HL-60 (cell line): ENCODE measurements around the gene PCDHGA1.

Experiments
- DNase-seq, 2 experiments: peaks; one replicate each; pipeline ENCODE4 v3.0.0-alpha.2; 2010 to 2020; ENCODE audit warnings: low read depth in 1 of 2, low spot score in 1 of 2
- H3K27ac ChIP-seq: fragments of 250-450 bp; sonication (Bioruptor Pico); replicated peaks from 2 replicates; pipeline ENCODE4 v1.5.1; 2020; ENCODE audit warnings: mild to moderate bottlenecking, moderate library complexity
- H3K27me3 ChIP-seq: fragments of 250-450 bp; sonication (Bioruptor Pico); 2 replicates; pipeline ENCODE4 v1.5.1; 2021; ENCODE audit warnings: mild to moderate bottlenecking, moderate library complexity; ENCODE audit not compliant: insufficient read depth, poor library complexity, severe bottlenecking
- H3K4me3 ChIP-seq: replicated peaks from 2 replicates; pipeline ENCODE4 v1.5.1; 2011; ENCODE audit warnings: mild to moderate bottlenecking, control low read depth, low read length; ENCODE audit not compliant: insufficient read depth
- CTCF ChIP-seq: IDR thresholded peaks from one replicate; pipeline ENCODE4 v1.5.1; 2011; ENCODE audit warnings: low read length, control low read depth, inconsistent platforms; ENCODE audit not compliant: insufficient read depth
- GABPA ChIP-seq: IDR thresholded peaks from 2 replicates; pipeline ENCODE4 v1.6.1; 2012; ENCODE audit warnings: low read depth
- POLR2AphosphoS5 ChIP-seq: IDR thresholded peaks from 2 replicates; pipeline ENCODE4 v1.6.1; 2012; ENCODE audit warnings: low read depth
- SPI1 ChIP-seq: IDR thresholded peaks from 2 replicates; pipeline ENCODE4 v1.6.1; 2012; ENCODE audit warnings: low read depth, mild to moderate bottlenecking, borderline replicate concordance
- TF ChIP-seq, protein P1 (sequence below): IDR thresholded peaks from 2 replicates; pipeline ENCODE4 v1.6.1; 2012; ENCODE audit warnings: low read depth; ENCODE audit not compliant: insufficient replicate concordance

The PCDHGA1 gene

GRCh38 chr5:141355641-141356040 lies 25.3 kb downstream of the PCDHGA1 start:
- no peak for DNase-seq

DNA sequence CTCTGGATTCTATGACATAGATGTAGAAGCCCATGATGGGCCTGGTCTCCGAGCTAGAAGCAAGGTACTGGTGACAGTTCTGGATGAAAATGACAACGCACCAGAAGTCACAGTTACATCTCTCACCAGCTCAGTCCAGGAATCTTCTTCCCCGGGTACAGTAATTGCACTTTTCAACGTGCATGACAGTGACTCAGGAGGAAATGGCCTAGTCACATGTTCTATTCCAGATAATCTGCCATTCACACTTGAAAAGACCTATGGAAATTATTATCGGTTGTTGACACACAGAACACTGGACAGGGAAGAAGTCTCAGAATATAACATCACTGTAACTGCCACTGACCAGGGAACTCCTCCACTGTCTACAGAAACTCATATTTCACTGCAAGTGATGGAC lies 25.8 kb downstream of the PCDHGA1 start:
- DNase-seq = no peak
- Histone ChIP-seq H3K4me3 (no peak overlapping the region), H3K27me3 (no peaks in the 10 kb centered on the region), H3K27ac (no peak overlapping the region)
- TF ChIP-seq POLR2AphosphoS5 (no peak), SPI1 (no peak), CTCF (no peak)

More at GRCh38 chr5:141355641-141356040, 25.3 kb downstream of the PCDHGA1 start:
- TF ChIP-seq GABPA (no peak), CTCF (no peak), POLR2AphosphoS5 (no peak), SPI1 (no peak)
- TF ChIP-seq, protein P1, sequence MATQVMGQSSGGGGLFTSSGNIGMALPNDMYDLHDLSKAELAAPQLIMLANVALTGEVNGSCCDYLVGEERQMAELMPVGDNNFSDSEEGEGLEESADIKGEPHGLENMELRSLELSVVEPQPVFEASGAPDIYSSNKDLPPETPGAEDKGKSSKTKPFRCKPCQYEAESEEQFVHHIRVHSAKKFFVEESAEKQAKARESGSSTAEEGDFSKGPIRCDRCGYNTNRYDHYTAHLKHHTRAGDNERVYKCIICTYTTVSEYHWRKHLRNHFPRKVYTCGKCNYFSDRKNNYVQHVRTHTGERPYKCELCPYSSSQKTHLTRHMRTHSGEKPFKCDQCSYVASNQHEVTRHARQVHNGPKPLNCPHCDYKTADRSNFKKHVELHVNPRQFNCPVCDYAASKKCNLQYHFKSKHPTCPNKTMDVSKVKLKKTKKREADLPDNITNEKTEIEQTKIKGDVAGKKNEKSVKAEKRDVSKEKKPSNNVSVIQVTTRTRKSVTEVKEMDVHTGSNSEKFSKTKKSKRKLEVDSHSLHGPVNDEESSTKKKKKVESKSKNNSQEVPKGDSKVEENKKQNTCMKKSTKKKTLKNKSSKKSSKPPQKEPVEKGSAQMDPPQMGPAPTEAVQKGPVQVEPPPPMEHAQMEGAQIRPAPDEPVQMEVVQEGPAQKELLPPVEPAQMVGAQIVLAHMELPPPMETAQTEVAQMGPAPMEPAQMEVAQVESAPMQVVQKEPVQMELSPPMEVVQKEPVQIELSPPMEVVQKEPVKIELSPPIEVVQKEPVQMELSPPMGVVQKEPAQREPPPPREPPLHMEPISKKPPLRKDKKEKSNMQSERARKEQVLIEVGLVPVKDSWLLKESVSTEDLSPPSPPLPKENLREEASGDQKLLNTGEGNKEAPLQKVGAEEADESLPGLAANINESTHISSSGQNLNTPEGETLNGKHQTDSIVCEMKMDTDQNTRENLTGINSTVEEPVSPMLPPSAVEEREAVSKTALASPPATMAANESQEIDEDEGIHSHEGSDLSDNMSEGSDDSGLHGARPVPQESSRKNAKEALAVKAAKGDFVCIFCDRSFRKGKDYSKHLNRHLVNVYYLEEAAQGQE = no peak
- Histone ChIP-seq H3K27me3 (no peaks in the 10 kb centered on the region), H3K27ac (no peak overlapping the region), H3K4me3 (no peak overlapping the region)

DNA sequence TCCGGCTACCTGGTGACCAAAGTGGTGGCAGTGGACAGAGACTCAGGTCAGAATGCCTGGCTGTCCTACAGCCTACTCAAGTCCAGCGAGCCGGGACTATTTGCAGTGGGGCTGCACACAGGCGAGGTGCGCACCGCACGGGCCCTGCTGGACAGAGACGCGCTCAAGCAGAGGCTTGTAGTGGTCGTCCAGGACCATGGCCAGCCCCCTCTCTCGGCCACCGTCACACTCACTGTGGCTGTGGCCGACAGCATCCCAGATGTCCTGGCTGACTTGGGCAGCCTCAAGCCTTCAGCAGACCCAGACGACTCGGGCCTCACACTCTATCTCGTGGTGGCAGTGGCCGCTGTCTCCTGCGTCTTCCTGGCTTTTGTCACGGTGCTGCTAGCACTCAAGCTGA lies 26.6 kb downstream of the PCDHGA1 start:
- Histone ChIP-seq H3K4me3 (no peak overlapping the region), H3K27me3 (no peaks in the 10 kb centered on the region), H3K27ac (no peak overlapping the region)
- no peak for TF ChIP-seq SPI1
- TF ChIP-seq GABPA = no peak
- TF ChIP-seq CTCF = no peak
- TF ChIP-seq, protein P1 = peak; percentile 55
- TF ChIP-seq POLR2AphosphoS5 = no peak
- no peak for DNase-seq

DNA sequence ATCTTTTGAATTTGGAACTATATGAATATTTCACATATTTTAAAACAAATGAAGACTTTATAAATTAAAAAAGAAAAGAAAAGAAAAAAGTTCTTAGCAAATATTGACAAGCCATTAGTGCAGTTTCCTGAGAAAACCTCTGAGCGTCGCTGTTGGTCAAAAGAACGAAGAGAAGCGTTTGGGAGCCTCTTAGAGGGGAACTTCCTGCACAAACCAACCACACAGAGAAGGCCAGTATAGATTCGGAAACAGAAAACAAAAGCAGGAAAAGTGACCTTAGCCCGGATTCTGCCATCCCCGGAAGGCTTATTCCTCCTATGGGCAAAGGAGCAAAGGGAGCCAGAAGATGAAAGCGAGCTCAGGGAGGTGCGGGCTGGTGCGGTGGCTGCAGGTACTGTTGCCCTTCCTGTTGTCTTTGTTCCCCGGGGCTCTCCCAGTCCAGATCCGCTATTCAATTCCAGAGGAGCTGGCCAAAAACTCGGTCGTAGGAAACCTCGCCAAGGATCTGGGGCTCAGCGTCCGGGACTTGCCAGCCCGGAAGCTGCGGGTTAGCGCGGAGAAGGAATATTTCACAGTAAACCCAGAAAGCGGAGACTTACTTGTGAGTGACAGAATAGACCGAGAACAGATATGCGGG lies 29.6 kb downstream of the PCDHGA1 start, which contains the start of gene PCDHGB2:
TSS of gene PCDHGB2 (plus strand) at position 205 of the 637 bp plus-strand sequence. CDS start at position 347, 142 bp downstream.
- no peak for DNase-seq
- H3K4me3 ChIP-seq = no peak within 1 kb of the TSS
- H3K27ac ChIP-seq = no peak within 1 kb of the TSS
- no peaks in the 10 kb centered on the region for H3K27me3 ChIP-seq
- TF ChIP-seq GABPA (no peak), CTCF (no peak), POLR2AphosphoS5 (no peak), SPI1 (no peak)
- TF ChIP-seq, protein P1 = no peak
